Endothelial cell of umbilical vein (primary cell): Measurements from ENCODE around the gene MAN2B1. TPM values are rescaled to one million over a fixed set of nuclear protein-coding genes. Genes with fewer than 3 reads are reported as not detected.
"Not testable (repeated sequence)": the region's sequence is repeated elsewhere in the genome, so short reads cannot be mapped to it uniquely, and the experiment has no call there.

Experiments
- BruUV-seq: library from RNA; stranded (reverse); fragments of 400-500 nt; replicated peaks from 2 replicates; lab custom pipeline; 2021; lab: Mats Ljungman, UMichigan
- CTCF ChIA-PET: fragments of 300-600, 350-600 bp; sonication (Branson Sonifier 250); formaldehyde crosslinking; loops from one replicate; lab custom pipeline; 2021; ENCODE audit warnings: antibody characterized with exemption, inconsistent platforms; lab: Charles Lee
- POLR2A ChIA-PET: fragments of 300-600, 350-600 bp; sonication (Branson Sonifier 250); formaldehyde crosslinking; loops from one replicate; lab custom pipeline; 2021; ENCODE audit warnings: antibody characterized with exemption, inconsistent platforms; lab: Charles Lee
- DNase-seq: peaks from one replicate; pipeline ENCODE4 v3.0.0-alpha.2; 2011; ENCODE audit warnings: low read depth, low spot score
- FAIRE-seq: peaks from 2 replicates; lab custom pipeline; 2011; peaks lifted over from hg19 to GRCh38; lab: Jason Lieb, UNC
- H2AFZ ChIP-seq: 2 replicates; pipeline ENCODE4 v1.6.0; 2012; ENCODE audit warnings: low read depth, low read length, control low read depth, inconsistent platforms
- H3K27ac ChIP-seq: 2 replicates; pipeline ENCODE4 v1.5.1; 2011; ENCODE audit warnings: low read depth, mild to moderate bottlenecking, control low read depth, low read length, moderate library complexity; ENCODE audit not compliant: insufficient read depth
- H3K27me3 ChIP-seq, 2 experiments: 2 replicates each; pipeline versions ENCODE4 v1.6.0 to v1.6.1; 2011; ENCODE audit warnings: low read length in 2 of 2, mixed read lengths in 1 of 2; ENCODE audit not compliant: control insufficient read depth in 2 of 2, insufficient read depth in 2 of 2
- H3K36me3 ChIP-seq, 2 experiments: 2 replicates in 1 of 2; 3 replicates in 1 of 2; pipeline ENCODE4 v1.5.1; 2011; ENCODE audit warnings: low read length in 2 of 2, mild to moderate bottlenecking in 1 of 2, moderate library complexity in 1 of 2; ENCODE audit not compliant: control insufficient read depth in 2 of 2, insufficient read depth in 2 of 2; ENCODE audit errors: extremely low read depth in 1 of 2
- H3K4me1 ChIP-seq: 3 replicates; pipeline ENCODE4 v1.5.1; 2011; ENCODE audit warnings: mild to moderate bottlenecking, low read length; ENCODE audit not compliant: control insufficient read depth, insufficient read depth; ENCODE audit errors: extremely low read depth
- H3K4me2 ChIP-seq: 2 replicates; pipeline ENCODE4 v1.6.1; 2011; ENCODE audit warnings: low read length, control low read depth, mixed read lengths; ENCODE audit not compliant: insufficient read depth
- H3K4me3 ChIP-seq, 3 experiments: fragments of 200-600 bp in 1 of 3; sonication (generic), shearing (Covaris generic) in 1 of 3; replicated peaks in 1 of 3; 2 replicates each; pipeline ENCODE4 v1.5.1; 2011 to 2016; ENCODE audit warnings: control low read depth in 3 of 3, low read length in 3 of 3, mild to moderate bottlenecking in 2 of 3, inconsistent platforms in 1 of 3, low read depth in 1 of 3, moderate library complexity in 1 of 3; ENCODE audit not compliant: insufficient read depth in 1 of 3
- H3K79me2 ChIP-seq: 2 replicates; pipeline ENCODE4 v1.6.0; 2012; ENCODE audit warnings: low read length, inconsistent platforms; ENCODE audit not compliant: control insufficient read depth, insufficient read depth
- H3K9ac ChIP-seq: replicated peaks from 2 replicates; pipeline ENCODE3; 2011; ENCODE audit warnings: low read length, control low read depth; ENCODE audit not compliant: insufficient read depth; ENCODE audit errors: extremely low read depth
- H3K9me1 ChIP-seq: replicated peaks from 3 replicates; pipeline ENCODE4 v1.6.0; 2011; ENCODE audit warnings: mild to moderate bottlenecking, low read length; ENCODE audit not compliant: control insufficient read depth, insufficient read depth; ENCODE audit errors: extremely low read depth
- H3K9me3 ChIP-seq: replicated peaks from 2 replicates; pipeline ENCODE4 v1.5.1; 2012; ENCODE audit warnings: low read length, inconsistent platforms; ENCODE audit not compliant: control insufficient read depth, insufficient read depth
- H4K20me1 ChIP-seq: replicated peaks from 2 replicates; pipeline ENCODE3; 2011; ENCODE audit warnings: mild to moderate bottlenecking, low read length; ENCODE audit not compliant: control insufficient read depth, insufficient read depth; ENCODE audit errors: extremely low read depth
- EZH2 ChIP-seq: IDR thresholded peaks from 2 replicates; pipeline ENCODE4 v1.6.1; 2012; ENCODE audit warnings: borderline replicate concordance, low read depth, mild to moderate bottlenecking, moderate library complexity, low read length, inconsistent platforms; ENCODE audit not compliant: severe bottlenecking
- FOS ChIP-seq: IDR thresholded peaks from 2 replicates; pipeline ENCODE4 v1.6.1; 2011; ENCODE audit warnings: mild to moderate bottlenecking, low read length, moderate library complexity, borderline replicate concordance; ENCODE audit not compliant: insufficient read depth
- GATA2 ChIP-seq: IDR thresholded peaks from 2 replicates; pipeline ENCODE4 v1.7.0; 2011; ENCODE audit warnings: low read depth, mild to moderate bottlenecking, moderate library complexity, mixed read lengths, low read length; ENCODE audit not compliant: insufficient read length, insufficient read depth
- MYC ChIP-seq: IDR thresholded peaks from one replicate; pipeline ENCODE4 v1.6.1; 2011; ENCODE audit warnings: mild to moderate bottlenecking, low read depth, low read length
- POLR2AphosphoS5 ChIP-seq: IDR thresholded peaks from 2 replicates; pipeline ENCODE4 v1.6.1; 2012; ENCODE audit warnings: low read depth, mild to moderate bottlenecking, control low read depth, low read length, moderate library complexity; ENCODE audit not compliant: insufficient read depth
- dilution Hi-C: fragments of 300-500 bp; cut with MboI; formaldehyde crosslinking; loops from one replicate; pipeline ENCODE4 v1.15.0; 2019; ENCODE audit warnings: low sequenced_read_pairs; ENCODE audit not compliant: extremely low pct_ligation_motif_present
- intact Hi-C: fragments of 100-400 bp; cut with micrococcal nuclease; formaldehyde crosslinking; loops from one replicate; pipeline ENCODE4 v1.10.0; 2022
- polyA plus RNA-seq, 4 experiments: library from polyadenylated mRNA; depleted of rRNA in 3 of 4; stranded (reverse) in 3 of 4; unstranded in 1 of 4; fragments of >200 nt; gene quantifications; 2 replicates each; pipeline versions ENCODE4 v1.2.1 to v1.2.3, GENCODE V29; 2011 to 2012; ENCODE audit warnings: missing spikeins in 1 of 4
- total RNA-seq: library from RNA; stranded (reverse); gene quantifications from 2 replicates; pipeline ENCODE4 v1.2.3, GENCODE V29; 2021
- TF ChIP-seq, protein P1 (sequence below), 2 donors: IDR thresholded peaks; 1 replicate in 1 of 2; 2 replicates in 1 of 2; pipeline ENCODE4 v1.5.1; 2011; ENCODE audit warnings: low read length in 2 of 2, mild to moderate bottlenecking in 2 of 2, moderate library complexity in 2 of 2, control low read depth in 1 of 2, inconsistent platforms in 1 of 2, low read depth in 1 of 2; ENCODE audit not compliant: insufficient read depth in 1 of 2; ENCODE audit errors: extremely low read depth in 1 of 2

Gene MAN2B1
- total and polyA plus RNA-seq, 2 donors (not counting 3 experiments of a cell fraction or from before 2014, with no cell fraction given): 64.4 to 76.8 TPM

DNA sequence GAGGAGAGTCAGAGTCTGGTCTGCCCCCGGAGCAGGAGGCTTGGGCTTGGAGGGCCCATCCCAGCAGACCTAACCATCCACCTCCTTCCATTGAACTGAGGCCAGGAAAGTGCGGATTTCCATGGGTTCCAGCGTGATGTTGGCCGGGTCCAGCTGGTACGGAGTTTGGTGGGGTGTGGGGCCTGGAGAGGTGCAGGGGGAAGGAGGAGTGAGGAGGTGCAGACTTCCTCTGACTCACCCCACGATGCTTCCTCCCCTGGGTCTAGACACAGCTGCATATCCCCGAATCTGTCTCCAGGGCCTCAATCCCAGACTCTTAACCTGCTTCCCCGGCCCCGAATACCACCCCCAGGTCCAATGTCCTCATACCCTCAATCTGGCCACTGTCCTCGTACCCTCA, 20.0 kb downstream of the MAN2B1 start:
- Histone ChIP-seq H3K9me1 (no peaks in the 10 kb centered on the region), H3K79me2 (no peaks in the 10 kb centered on the region), H3K4me1 (no peaks in the 10 kb centered on the region), H3K27me3 (no peaks in the 10 kb centered on the region), H3K9me3 (no peaks in the 10 kb centered on the region), H3K27ac (no peak overlapping the region), H2AFZ (no peak overlapping the region), H4K20me1 (no peaks in the 10 kb centered on the region), H3K4me2 (no peak overlapping the region), H3K36me3 (no peaks in the 10 kb centered on the region), H3K9ac (no peak overlapping the region), H3K4me3 (no peak overlapping the region)
- intact Hi-C loops: no loop called here
- no peak for DNase-seq
- CTCF ChIA-PET: interaction anchor here (2.1 kb wide), 1 partner anchor 25 kb away, joined by 7 read pairs; no protein-coding TSS in a partner anchor
- TF ChIP-seq FOS (no peak), MYC (no peak), EZH2 (no peak), POLR2AphosphoS5 (no peak), GATA2 (no peak)
- TF ChIP-seq, protein P1, sequence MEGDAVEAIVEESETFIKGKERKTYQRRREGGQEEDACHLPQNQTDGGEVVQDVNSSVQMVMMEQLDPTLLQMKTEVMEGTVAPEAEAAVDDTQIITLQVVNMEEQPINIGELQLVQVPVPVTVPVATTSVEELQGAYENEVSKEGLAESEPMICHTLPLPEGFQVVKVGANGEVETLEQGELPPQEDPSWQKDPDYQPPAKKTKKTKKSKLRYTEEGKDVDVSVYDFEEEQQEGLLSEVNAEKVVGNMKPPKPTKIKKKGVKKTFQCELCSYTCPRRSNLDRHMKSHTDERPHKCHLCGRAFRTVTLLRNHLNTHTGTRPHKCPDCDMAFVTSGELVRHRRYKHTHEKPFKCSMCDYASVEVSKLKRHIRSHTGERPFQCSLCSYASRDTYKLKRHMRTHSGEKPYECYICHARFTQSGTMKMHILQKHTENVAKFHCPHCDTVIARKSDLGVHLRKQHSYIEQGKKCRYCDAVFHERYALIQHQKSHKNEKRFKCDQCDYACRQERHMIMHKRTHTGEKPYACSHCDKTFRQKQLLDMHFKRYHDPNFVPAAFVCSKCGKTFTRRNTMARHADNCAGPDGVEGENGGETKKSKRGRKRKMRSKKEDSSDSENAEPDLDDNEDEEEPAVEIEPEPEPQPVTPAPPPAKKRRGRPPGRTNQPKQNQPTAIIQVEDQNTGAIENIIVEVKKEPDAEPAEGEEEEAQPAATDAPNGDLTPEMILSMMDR (IDR thresholded peaks at IDR 0.05; ENCODE audit: extremely low read depth in 1 of 2, insufficient read depth in 1 of 2, low read depth in 1 of 2, low read length in 2 of 2): no peak
- FAIRE-seq: no peak
- dilution Hi-C loops: no loop called here
- POLR2A ChIA-PET: interaction anchor here (1.3 kb wide), 1 partner anchor 36 kb away, joined by 4 read pairs; the partner anchor contains the start of genes ZNF490 and ZNF791
- BruUV-seq: TSS peak; percentile 19

DNA sequence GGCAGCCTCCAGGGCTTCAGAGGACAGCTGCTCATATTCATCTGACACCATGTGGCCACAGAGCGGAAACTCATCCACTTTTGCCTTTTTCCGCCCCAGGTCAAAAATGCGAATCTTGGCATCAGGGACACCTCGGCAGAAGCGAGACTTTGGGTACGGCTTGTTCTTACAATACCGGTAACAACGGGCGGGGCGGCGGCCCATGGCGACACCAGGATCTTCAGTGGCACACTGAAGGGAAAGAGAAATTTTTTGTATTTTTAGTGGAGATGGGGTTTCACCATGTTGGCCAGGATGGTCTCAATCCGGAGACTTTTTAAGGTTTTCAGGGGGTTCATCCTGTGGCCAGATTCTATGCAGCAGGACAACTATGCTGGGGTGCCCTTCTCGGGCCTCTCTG, 22.8 kb downstream of the MAN2B1 start:
- H3K27me3 ChIP-seq, H3K4me1 ChIP-seq, POLR2A ChIA-PET, H3K27ac ChIP-seq, intact Hi-C loops, H3K9me3 ChIP-seq, DNase-seq, H2AFZ ChIP-seq, dilution Hi-C loops, H4K20me1 ChIP-seq, H3K9ac ChIP-seq, CTCF ChIA-PET, H3K4me3 ChIP-seq, H3K4me2 ChIP-seq, H3K9me1 ChIP-seq, FAIRE-seq, H3K79me2 ChIP-seq, H3K36me3 ChIP-seq: not testable (repeated sequence)
- BruUV-seq: TSS peak; percentile 9
